Fibroblast of mammary gland (primary cell): Measurements from ENCODE around the gene PSORS1C1.
"Not testable (repeated sequence)": the region's sequence is repeated elsewhere in the genome, so short reads cannot be mapped to it uniquely, and the experiment has no call there.

Experiments
- DNase-seq: peaks from one replicate; pipeline ENCODE4 v3.0.0-alpha.2; 2010; ENCODE audit warnings: low read depth
- H3K4me3 ChIP-seq: 2 replicates; pipeline ENCODE4 v1.5.1; 2011; ENCODE audit warnings: low read depth, mild to moderate bottlenecking, low read length, moderate library complexity; ENCODE audit not compliant: control insufficient read depth
- TF ChIP-seq, protein P1 (sequence below): conservative IDR thresholded peaks from 2 replicates; pipeline ENCODE4 v1.5.1; 2011; ENCODE audit warnings: low read depth, low read length, inconsistent platforms; ENCODE audit not compliant: control insufficient read depth, insufficient read depth

The PSORS1C1 gene, protein sequence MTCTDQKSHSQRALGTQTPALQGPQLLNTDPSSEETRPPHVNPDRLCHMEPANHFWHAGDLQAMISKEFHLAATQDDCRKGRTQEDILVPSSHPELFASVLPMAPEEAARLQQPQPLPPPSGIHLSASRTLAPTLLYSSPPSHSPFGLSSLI

GRCh38 chr6:31114541-31114878 is at the start of gene PSORS1C1:
PSORS1C1 (plus strand) TSS chr6:31114800; CDS start chr6:31129633, 14,833 bp downstream.
- TF ChIP-seq, protein P1, sequence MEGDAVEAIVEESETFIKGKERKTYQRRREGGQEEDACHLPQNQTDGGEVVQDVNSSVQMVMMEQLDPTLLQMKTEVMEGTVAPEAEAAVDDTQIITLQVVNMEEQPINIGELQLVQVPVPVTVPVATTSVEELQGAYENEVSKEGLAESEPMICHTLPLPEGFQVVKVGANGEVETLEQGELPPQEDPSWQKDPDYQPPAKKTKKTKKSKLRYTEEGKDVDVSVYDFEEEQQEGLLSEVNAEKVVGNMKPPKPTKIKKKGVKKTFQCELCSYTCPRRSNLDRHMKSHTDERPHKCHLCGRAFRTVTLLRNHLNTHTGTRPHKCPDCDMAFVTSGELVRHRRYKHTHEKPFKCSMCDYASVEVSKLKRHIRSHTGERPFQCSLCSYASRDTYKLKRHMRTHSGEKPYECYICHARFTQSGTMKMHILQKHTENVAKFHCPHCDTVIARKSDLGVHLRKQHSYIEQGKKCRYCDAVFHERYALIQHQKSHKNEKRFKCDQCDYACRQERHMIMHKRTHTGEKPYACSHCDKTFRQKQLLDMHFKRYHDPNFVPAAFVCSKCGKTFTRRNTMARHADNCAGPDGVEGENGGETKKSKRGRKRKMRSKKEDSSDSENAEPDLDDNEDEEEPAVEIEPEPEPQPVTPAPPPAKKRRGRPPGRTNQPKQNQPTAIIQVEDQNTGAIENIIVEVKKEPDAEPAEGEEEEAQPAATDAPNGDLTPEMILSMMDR = no peak
- H3K4me3 ChIP-seq = peak within 1 kb of the TSS; percentile 43
- DNase-seq = peak; percentile 97

- TF ChIP-seq, protein P1 = no peak
- DNase-seq = no peak
- H3K4me3 ChIP-seq = no peak overlapping the region
These were observed 49.0 kb upstream of the PSORS1C1 start for GRCh38 chr6:31065556-31065955.

DNA sequence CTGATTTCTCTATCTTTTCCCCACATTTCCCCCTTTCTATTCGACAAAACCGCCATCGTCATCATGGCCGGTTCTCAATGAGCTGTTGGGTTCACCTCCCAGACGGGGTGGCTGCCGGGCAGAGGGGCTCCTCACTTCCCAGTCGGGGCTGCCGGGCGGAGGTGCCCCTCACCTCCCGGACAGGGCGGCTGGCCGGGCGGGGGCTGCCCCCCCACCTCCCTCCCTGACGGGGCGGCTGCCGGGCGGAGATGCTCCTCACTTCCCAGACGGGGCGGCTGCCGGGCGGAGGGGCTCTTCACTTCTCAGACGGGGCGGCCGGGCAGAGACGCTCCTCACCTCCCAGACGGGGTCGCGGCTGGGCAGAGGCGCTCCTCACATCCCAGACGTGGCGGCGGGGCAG is 47.6 kb upstream of the PSORS1C1 start:
- DNase-seq, H3K4me3 ChIP-seq: not testable (repeated sequence)

DNA sequence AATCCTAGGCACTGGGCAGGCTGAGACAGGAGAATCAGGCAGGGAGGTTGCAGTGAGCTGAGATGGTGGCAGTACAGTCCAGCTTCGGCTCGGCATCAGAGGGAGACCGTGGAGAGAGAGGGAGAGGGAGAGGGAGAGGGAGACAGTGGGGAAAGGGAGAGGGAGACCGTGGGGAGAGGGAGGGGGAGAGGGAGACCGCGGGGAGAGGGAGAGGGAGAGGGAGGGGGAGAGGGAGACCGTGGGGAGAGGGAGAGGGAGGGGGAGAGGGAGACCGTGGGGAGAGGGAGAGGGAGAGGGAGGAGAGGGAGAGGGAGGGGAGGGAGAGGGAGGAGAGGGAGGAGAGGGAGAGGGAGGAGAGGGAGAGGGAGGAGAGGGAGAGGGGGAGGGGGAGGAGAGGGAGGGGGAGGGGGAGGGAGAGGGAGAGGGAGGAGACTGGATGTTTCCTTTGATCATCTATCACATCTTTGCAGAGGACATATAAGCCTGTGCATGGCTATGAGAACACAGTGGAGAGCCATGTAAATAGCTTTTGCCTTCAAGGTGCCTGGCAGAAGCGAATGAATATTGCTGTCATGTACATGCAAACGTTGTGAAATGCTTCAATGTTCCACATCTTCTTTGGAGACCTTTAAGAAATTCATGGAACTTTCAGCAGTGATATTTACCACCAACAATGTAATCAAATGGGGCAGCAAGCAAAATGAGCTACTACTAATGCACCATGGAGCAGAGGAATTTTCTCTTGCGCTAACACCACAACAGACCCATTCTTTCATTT is 46.5 kb upstream of the PSORS1C1 start:
- H3K4me3 ChIP-seq, DNase-seq: not testable (repeated sequence)

DNA sequence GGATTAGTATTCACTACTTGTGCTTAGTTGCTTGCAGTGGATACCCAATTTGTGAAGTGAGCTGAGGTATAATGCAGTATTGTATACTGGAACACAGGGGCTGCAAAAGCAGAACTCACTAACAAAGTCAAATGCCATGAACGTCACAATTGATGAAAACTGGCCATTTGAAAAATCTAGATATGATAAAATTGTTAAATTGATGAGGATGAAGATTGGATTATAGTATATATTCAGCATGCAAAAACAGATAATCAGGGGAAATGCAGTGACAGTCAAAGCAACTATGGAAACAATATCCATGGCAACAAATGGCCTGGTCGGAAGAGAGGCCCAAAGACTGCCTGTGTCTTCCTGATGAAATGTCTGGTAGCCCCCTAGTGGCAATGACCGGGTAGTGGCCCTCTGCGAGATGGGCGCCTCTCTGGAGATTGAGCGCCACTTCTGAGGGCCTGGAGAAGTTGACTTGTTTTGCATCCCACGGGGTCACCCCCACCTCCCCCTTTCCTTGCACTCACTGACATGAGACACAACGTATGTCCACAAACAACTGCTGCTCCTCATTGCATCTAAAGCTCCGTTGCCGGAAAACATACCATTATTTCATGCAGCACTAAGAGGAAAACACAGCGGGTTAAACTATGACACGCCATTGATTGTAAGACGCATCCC is 45.8 kb upstream of the PSORS1C1 start:
- H3K4me3 ChIP-seq = no peak overlapping the region
- TF ChIP-seq, protein P1 = peak; percentile 85
- DNase-seq = peak; percentile 83

DNA sequence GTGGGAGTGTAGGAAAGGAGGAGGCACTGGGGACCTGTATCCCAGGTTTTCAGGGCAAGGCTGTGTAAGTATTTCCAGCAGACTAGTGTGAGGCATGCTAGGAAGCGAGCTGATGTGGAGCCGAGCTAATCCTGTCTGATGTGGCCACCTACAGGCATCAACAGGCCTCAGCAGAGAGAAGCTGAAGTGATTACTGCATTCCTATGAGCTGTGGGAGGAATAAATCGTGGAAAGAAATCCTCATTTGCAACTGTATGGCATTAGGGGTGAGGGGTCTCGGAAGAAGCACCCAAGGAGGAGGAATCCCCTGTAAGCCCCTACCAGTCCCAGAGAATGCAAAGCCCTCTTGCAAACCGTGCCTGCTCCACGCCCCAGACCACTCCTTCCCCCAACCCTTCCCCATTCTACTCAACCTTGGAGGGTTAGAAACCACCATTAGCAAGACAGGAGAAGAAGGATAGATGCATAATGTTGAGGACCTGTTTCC is 43.8 kb upstream of the PSORS1C1 start:
- DNase-seq = peak; percentile 77
- H3K4me3 ChIP-seq = no peak overlapping the region
- TF ChIP-seq, protein P1 = peak; percentile 71

GRCh38 chr6:31074401-31074800 is 40.2 kb upstream of the PSORS1C1 start:
- TF ChIP-seq, protein P1 = no peak
- H3K4me3 ChIP-seq = no peak overlapping the region
- no peak for DNase-seq
